H1 (cell line): ENCODE results near the gene FGB. TPM values are rescaled to one million over a fixed set of nuclear protein-coding genes. Genes with fewer than 3 reads are reported as not detected.

ENCODE experiments used
- BRCA1 ChIP-seq: IDR thresholded peaks from 2 replicates; pipeline ENCODE4 v1.6.1; 2012; ENCODE audit warnings: low read depth, low read length, improper control_type of control experiment
- CHD2 ChIP-seq: IDR thresholded peaks from 2 replicates; pipeline ENCODE4 v1.6.1; 2012; ENCODE audit warnings: low read length, improper control_type of control experiment
- CHD7 ChIP-seq: fragments of 300-600 bp; sonication (generic); IDR thresholded peaks from 2 replicates; pipeline ENCODE4 v1.7.1; 2012; ENCODE audit warnings: low read length, moderate library complexity, mild to moderate bottlenecking, inconsistent platforms; ENCODE audit not compliant: insufficient replicate concordance
- CTBP2 ChIP-seq: IDR thresholded peaks from 2 replicates; pipeline ENCODE4 v1.7.0; 2011; ENCODE audit warnings: borderline replicate concordance, mild to moderate bottlenecking, moderate library complexity, mixed read lengths, low read length; ENCODE audit not compliant: insufficient read depth, insufficient read length
- E2F6 ChIP-seq: IDR thresholded peaks from 2 replicates; pipeline ENCODE4 v1.6.1; 2012; ENCODE audit warnings: inconsistent platforms
- JUND ChIP-seq: IDR thresholded peaks from 2 replicates; pipeline ENCODE4 v1.6.1; 2011; ENCODE audit warnings: mild to moderate bottlenecking, improper control_type of control experiment, low read length
- RAD21 ChIP-seq, 2 experiments: IDR thresholded peaks in 1 of 2; conservative IDR thresholded peaks in 1 of 2; 2 replicates each; pipeline ENCODE4 v1.6.1; 2011; ENCODE audit warnings: low read depth in 2 of 2, low read length in 2 of 2, improper control_type of control experiment in 1 of 2, inconsistent platforms in 1 of 2, mild to moderate bottlenecking in 1 of 2, moderate library complexity in 1 of 2
- RBBP5 ChIP-seq: IDR thresholded peaks from 2 replicates; pipeline ENCODE4 v1.7.1; 2012; ENCODE audit warnings: low read depth, mild to moderate bottlenecking, inconsistent platforms, low read length, moderate library complexity, borderline replicate concordance
- RNF2 ChIP-seq: fragments of 200-900, 300-1000 bp; sonication (generic); IDR thresholded peaks from 2 replicates; pipeline ENCODE4 v1.7.1; 2016; ENCODE audit warnings: borderline replicate concordance, low read depth, mild to moderate bottlenecking, antibody characterized with exemption, low read length; ENCODE audit not compliant: poor library complexity, severe bottlenecking; ENCODE audit errors: missing control alignments
- SAP30 ChIP-seq: fragments of 300-600 bp; sonication (generic); IDR thresholded peaks from 2 replicates; pipeline ENCODE4 v1.7.1; 2012; ENCODE audit warnings: low read length, moderate library complexity, mild to moderate bottlenecking, inconsistent platforms; ENCODE audit not compliant: insufficient read depth, insufficient replicate concordance
- polyA plus RNA-seq, 7 experiments: library from polyadenylated mRNA; depleted of rRNA in 3 of 7; stranded (reverse) in 5 of 7; unstranded in 2 of 7; fragments of >200 nt in 5 of 7; fragments of 200-250 nt in 2 of 7; gene quantifications; 1 replicate in 5 of 7; 2 replicates in 1 of 7; 4 replicates in 1 of 7; pipeline versions ENCODE4 v1.2.1 to v1.2.3, GENCODE V29; 2011 to 2013; ENCODE audit warnings: missing spikeins in 2 of 7, mixed read lengths in 2 of 7
- total RNA-seq: library from RNA; stranded (reverse); fragmentation: NEBNext Ultra II Directional; extraction: Animal tissue kit (Norgen Biotek cat#: 25700); gene quantifications from 2 replicates; pipeline ENCODE4 v1.2.1, GENCODE V29; 2021

FGB gene
- total and polyA plus RNA-seq, 2 of the 8 experiments (the other 6 are each of a cell fraction or from before 2014, with no cell fraction given), result not detected

DNA sequence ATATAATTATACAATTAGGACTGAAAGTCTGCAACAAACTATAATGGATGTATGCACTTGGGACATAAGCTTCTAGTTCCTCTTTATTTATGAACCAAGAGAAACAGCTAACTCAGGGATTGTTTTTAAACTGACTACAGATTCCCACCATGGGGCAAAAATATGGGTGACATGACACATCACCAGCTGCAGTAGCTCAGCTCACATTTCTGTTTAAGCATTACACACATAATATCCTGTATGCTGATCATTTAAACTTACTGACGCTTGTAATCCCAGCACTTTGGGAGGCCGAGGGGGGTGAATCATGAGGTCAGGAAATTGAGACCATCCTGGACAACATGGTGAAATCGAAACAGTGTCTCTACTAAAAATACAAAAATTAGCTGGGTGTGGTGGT is 11.5 kb downstream of the FGB start (continued):
- TF ChIP-seq CHD7 (no peak), CTBP2 (no peak), RBBP5 (no peak), SAP30 (no peak), RAD21 (IDR thresholded peaks at IDR 0.05 in 1 of 2, conservative IDR thresholded peaks at IDR 0.05 in 1 of 2; ENCODE audit: low read depth in 2 of 2, low read length in 2 of 2) (no peak), CHD2 (no peak), RNF2 (no peak), JUND (no peak), E2F6 (no peak), BRCA1 (no peak)
